Left lung (tissue), 10 donors: Measurements from ENCODE around the gene RAVER2. TPM values are rescaled to one million over a fixed set of nuclear protein-coding genes. Genes with fewer than 3 reads are reported as not detected.

Experiments used
- ATAC-seq: fragments of 200-7000 bp; cut with Tn5 transposase; one replicate; pipeline ENCODE4 v1.9.1; 2020; ENCODE audit warnings: moderate library complexity
- DNase-seq, 4 donors: peaks; one replicate each; pipeline ENCODE4 v3.0.0-alpha.2; 2013 to 2020
- H3K27ac ChIP-seq, 2 donors: fragments of 200-600 bp; sonication (generic) in 1 of 2; one replicate each; pipeline versions ENCODE4 v1.5.0 to v1.8.0; 2020 to 2021
- H3K27me3 ChIP-seq, 2 donors: fragments of 200-600 bp; sonication (generic) in 1 of 2; one replicate each; pipeline versions ENCODE4 v1.5.0 to v1.8.0; 2020 to 2021
- H3K36me3 ChIP-seq, 2 donors: fragments of 200-600 bp; sonication (generic) in 1 of 2; one replicate each; pipeline versions ENCODE4 v1.5.0 to v1.8.0; 2020 to 2021
- H3K4me1 ChIP-seq, 2 donors: fragments of 200-600 bp; one replicate each; pipeline ENCODE4 v1.8.0; 2021
- H3K4me3 ChIP-seq, 2 donors: fragments of 200-600 bp; sonication (generic) in 1 of 2; one replicate each; pipeline versions ENCODE4 v1.5.0 to v1.8.0; 2020 to 2021; ENCODE audit warnings: mild to moderate bottlenecking in 1 of 2
- H3K9me3 ChIP-seq, 2 donors: fragments of 200-600 bp; sonication (generic) in 1 of 2; one replicate each; pipeline versions ENCODE4 v1.5.0 to v1.8.0; 2020 to 2021
- intact Hi-C, 2 donors: fragments of 100-400 bp; cut with DNase I; formaldehyde crosslinking; loops; one replicate each; pipeline versions ENCODE4 v1.11.2 to v1.14.2; 2022
- polyA plus RNA-seq, 6 donors: library from polyadenylated mRNA; unstranded; fragments of 120-200 nt; gene quantifications; one replicate each; pipeline ENCODE4 v1.2.1, GENCODE V29; 2013; ENCODE audit not compliant: insufficient read length in 6 of 6
- total RNA-seq, 2 donors: library from RNA; stranded (reverse); fragmentation: NEBNext Ultra II Directional; extraction: Animal tissue kit (Norgen Biotek cat#: 25700); gene quantifications; one replicate each; pipeline ENCODE4 v1.2.1, GENCODE V29; 2021
- TF ChIP-seq, protein P1 (sequence below), 2 donors: fragments of 200-600 bp; sonication (generic) in 1 of 2; IDR thresholded peaks; one replicate each; pipeline versions ENCODE4 v1.5.0 to v1.8.0; 2021; ENCODE audit warnings: antibody characterized with exemption in 2 of 2
- donor health status: DM: no; HTN: yes; CAD: no.
- donor health status: DM: no; HTN: no; CAD: no.

RAVER2 gene
- total and polyA plus RNA-seq, 8 donors, result 13.3 to 37.8 (median 32.7) TPM

DNA sequence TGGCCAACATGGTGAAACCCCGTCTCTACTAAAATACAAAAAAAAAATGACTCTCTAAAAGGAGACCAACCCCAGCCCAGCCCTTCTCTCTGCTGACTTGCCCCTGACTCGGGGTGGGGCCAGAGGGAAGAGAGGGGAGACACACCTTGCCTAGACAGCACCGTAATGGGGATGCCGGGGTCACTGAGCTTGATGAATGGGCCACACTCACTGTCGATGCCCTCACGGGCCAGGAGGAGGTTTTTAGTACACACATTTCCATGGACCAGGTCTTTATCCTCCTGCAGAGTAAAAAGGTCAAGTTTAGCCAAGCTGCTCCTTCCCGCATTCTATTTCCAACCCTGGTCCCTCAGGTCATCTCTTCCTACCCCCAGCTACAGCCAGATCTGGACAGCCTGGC, 99.7 kb downstream of the RAVER2 start:
- Histone ChIP-seq H3K27me3 (no peaks in the 10 kb centered on the region), H3K4me1 (no peaks in the 10 kb centered on the region), H3K4me3 (no peak overlapping the region), H3K9me3 (no peaks in the 10 kb centered on the region), H3K27ac (no peak overlapping the region), H3K36me3 (peaks cover 0 to 94% of the 10 kb centered on the region in 2 donors)
- intact Hi-C loops, result no loop called here
- DNase-seq (no peak), ATAC-seq (no peak)
- TF ChIP-seq, protein P1, sequence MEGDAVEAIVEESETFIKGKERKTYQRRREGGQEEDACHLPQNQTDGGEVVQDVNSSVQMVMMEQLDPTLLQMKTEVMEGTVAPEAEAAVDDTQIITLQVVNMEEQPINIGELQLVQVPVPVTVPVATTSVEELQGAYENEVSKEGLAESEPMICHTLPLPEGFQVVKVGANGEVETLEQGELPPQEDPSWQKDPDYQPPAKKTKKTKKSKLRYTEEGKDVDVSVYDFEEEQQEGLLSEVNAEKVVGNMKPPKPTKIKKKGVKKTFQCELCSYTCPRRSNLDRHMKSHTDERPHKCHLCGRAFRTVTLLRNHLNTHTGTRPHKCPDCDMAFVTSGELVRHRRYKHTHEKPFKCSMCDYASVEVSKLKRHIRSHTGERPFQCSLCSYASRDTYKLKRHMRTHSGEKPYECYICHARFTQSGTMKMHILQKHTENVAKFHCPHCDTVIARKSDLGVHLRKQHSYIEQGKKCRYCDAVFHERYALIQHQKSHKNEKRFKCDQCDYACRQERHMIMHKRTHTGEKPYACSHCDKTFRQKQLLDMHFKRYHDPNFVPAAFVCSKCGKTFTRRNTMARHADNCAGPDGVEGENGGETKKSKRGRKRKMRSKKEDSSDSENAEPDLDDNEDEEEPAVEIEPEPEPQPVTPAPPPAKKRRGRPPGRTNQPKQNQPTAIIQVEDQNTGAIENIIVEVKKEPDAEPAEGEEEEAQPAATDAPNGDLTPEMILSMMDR (IDR thresholded peaks at IDR 0.05), result no peak

DNA sequence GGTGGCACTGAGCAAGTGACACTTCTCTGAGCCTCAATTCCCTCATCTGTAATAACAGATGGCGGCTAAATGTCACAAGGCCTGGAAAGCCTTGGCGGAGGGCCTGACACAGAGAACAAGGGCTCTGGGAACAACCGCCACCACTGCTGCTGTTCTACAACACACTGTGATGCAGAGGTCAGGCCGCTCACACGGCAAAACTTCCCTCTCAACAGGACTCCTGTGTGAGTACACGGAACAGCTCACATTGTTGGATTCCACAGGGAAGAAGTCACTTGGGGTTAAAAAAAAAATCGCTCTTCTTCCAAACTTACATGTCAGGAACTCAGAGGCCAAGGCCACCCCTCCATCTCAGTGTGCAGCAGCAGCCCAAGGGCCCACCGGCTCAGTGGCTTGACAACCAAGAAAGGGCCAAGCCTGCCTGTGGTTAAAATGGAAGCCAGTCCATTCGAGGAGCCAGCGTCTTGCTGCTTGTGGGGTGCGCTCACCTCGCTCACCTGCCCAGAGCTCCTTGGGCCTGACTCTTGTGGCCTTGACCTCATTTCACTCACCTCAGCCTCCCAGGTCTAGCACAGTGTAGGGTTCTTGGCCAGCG, 101.1 kb downstream of the RAVER2 start:
- H3K4me3 ChIP-seq, result no peak overlapping the region
- H3K27me3 ChIP-seq, result no peaks in the 10 kb centered on the region
- no peak for ATAC-seq
- TF ChIP-seq, protein P1 (IDR thresholded peaks at IDR 0.05), result no peak
- no peak overlapping the region for H3K27ac ChIP-seq
- H3K4me1 ChIP-seq, result no peaks in the 10 kb centered on the region
- H3K9me3 ChIP-seq, result no peaks in the 10 kb centered on the region
- peaks cover 0 to 94% of the 10 kb centered on the region in 2 donors for H3K36me3 ChIP-seq
- intact Hi-C loops, result no loop called here
- no peak for DNase-seq

DNA sequence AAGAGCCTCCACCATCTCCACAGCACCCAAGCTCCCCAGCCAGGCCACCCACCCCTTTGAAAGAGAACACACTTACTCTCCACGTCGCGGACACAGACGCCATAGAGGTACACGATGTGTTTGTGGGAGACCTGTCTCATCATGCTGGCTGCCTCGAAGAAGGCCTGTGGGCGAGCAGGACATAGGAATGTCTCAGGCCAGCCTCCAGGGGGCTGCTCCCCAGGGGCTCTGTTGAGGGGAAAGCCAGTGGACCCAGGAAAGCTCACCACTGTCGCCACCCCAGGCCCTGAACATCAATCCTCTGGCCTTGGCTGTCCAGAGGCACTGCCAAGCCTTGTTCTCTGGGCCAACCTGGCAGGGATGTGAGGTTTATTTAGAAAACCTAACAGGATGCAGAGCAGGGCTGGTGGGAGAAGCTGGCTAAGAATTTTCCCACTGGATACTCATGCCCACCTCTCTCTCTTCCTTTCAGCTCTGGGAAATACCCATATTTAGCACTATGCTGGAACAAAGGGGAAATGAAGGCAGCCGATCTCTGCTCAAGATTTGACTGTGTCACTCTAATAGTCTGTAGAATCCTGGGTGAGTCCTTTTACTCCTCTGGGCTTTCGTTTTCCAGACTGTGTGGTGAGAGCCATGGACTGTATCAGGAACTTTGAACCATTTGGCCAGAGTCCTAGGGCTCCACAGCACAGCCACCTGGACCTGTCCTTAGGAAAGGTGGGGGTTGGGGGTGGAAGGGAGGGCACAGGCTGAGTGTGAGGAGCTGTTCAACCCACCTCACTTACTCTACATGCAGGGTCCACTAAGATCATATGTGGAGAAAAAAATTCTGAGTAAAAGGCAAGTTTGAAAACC, 101.9 kb downstream of the RAVER2 start:
- ATAC-seq (no peak), DNase-seq (no peak)
- H3K27ac ChIP-seq, result no peak overlapping the region
- TF ChIP-seq, protein P1 (IDR thresholded peaks at IDR 0.05), result no peak
- no peaks in the 10 kb centered on the region for H3K9me3 ChIP-seq
- H3K36me3 ChIP-seq, result peaks cover 0 to 94% of the 10 kb centered on the region in 2 donors
- H3K4me3 ChIP-seq, result no peak overlapping the region
- no peaks in the 10 kb centered on the region for H3K27me3 ChIP-seq
- H3K4me1 ChIP-seq, result peaks cover 0 to under 1% of the 10 kb centered on the region in 2 donors
- intact Hi-C loops, result no loop called here

DNA sequence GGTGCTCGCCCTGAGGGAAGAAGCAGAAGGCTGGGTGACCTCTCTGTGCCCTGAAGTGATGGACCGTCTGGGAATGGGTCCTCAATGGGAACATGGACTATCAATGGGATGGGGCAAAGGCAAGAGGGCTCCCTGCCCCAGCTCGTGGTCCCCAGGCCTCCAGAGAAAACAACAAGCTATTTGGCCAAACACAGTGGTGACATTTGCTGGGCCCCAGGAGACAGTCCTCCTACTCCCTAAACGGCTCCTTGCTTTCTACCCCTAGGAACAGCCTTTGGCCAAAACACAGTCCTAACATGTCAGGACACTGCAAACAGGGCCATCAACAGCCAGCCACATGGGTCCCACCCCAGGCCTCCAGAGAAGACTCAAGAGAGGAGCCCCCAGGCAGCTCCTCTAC, 102.8 kb downstream of the RAVER2 start:
- no peak for DNase-seq
- intact Hi-C loops, result no loop called here
- Histone ChIP-seq H3K36me3 (peaks cover 0 to 99% of the 10 kb centered on the region in 2 donors), H3K4me1 (peaks cover 0 to 7% of the 10 kb centered on the region in 2 donors), H3K9me3 (no peaks in the 10 kb centered on the region), H3K27me3 (no peaks in the 10 kb centered on the region), H3K4me3 (no peak overlapping the region), H3K27ac (no peak overlapping the region)
- no peak for ATAC-seq
- TF ChIP-seq, protein P1 (IDR thresholded peaks at IDR 0.05), result no peak

DNA sequence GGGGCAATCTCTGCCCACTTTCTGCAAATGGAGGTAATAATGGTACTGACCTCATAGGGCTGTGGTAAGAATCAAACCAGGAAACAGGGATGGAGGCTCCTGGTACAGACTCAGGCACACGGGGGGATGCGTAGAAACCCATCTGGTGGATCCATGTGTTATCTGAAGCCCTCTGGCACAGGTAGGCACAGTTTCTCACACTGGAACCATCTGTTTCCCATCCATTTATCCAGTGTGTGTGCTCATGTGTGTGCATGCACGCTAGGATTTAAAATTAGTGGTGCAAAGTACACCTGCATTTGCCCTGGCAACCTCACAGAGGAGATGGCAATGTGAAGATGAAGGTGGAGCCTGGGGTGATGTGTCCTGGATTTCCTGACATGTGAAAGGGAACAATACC, 103.3 kb downstream of the RAVER2 start:
- TF ChIP-seq, protein P1 (IDR thresholded peaks at IDR 0.05), result no peak
- no peak overlapping the region for H3K27ac ChIP-seq
- no peak for DNase-seq
- ATAC-seq, result no peak
- H3K4me3 ChIP-seq, result no peak overlapping the region
- peaks cover 0 to 100% of the 10 kb centered on the region in 2 donors for H3K36me3 ChIP-seq
- peaks cover 0 to 7% of the 10 kb centered on the region in 2 donors for H3K4me1 ChIP-seq
- intact Hi-C loops, result no loop called here
- no peaks in the 10 kb centered on the region for H3K27me3 ChIP-seq
- no peaks in the 10 kb centered on the region for H3K9me3 ChIP-seq
